ENCODE results near the gene NCS1.

NCS1 gene

GRCh38 chr9:130176760-130177159 lies 4.6 kb downstream of the NCS1 start:
- no peak for DNase-seq
- ATAC-seq = no peak

DNA sequence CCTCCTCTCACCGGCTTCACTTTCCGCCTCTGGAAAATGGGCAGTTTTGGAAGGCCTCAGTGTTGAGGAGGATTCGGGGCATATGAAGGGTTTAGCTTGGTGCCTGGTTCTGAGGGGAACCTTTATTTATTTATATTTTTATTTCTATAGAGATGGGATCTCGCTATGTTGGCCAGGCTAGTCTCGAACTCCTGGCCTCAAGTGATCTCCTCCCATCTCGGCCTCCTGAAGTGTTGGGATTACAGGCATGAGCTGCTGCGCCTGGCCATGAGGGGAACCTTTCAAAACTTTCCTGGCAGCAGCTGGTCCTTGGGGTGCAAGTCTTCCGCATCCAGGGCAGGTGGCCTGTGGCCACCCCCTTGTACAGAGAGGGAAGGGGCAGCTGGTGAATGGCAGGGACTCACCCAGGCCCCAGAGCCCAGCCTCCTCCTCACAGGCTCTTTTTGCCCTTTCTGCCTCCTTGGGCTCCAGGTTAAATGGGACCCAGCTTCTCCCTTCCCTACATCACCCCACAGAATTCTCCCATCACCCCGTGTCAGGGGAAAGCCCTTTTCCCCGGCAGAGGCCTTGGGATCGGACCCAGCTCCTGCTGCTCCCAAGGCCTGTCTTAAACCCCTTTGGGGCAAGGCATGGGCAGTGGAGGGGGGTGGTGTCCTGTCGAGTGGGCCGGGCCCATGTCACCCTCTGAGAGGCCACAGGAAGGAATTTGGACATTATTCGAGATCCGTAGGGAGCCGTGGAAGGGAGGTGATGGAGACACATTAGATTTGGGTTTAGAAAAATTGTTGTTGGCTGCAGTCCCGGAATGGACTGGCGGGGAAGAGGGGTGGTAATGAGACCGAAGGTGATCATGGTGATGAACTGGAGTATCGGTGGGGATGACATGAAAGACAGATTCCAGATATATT lies 5.9 kb downstream of the NCS1 start:
- ATAC-seq = no peak
- DNase-seq = no peak

GRCh38 chr9:130179331-130179907 lies 7.2 kb downstream of the NCS1 start:
- no peak for ATAC-seq
- no peak for DNase-seq

DNA sequence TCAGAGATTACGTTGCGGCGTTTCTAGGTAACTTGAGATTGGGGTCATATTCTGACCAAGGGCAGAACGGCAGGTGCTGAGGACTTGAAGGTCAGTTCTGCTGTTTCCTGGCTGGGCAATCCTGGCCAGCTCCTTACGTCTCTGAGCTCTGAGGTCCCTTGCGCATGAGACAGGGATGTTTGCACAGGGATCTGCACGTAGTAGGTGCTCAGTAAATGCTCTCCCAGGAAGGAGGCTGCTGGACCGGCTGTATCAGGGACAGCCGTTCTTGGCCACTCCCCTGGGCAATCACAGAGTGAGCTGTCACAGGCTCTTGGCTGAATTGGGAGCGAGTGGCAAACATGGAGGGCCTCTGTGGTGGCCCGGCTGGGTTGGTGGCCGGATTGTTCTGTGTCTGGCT lies 8.3 kb downstream of the NCS1 start:
- DNase-seq (no peak), ATAC-seq (no peak)

DNA sequence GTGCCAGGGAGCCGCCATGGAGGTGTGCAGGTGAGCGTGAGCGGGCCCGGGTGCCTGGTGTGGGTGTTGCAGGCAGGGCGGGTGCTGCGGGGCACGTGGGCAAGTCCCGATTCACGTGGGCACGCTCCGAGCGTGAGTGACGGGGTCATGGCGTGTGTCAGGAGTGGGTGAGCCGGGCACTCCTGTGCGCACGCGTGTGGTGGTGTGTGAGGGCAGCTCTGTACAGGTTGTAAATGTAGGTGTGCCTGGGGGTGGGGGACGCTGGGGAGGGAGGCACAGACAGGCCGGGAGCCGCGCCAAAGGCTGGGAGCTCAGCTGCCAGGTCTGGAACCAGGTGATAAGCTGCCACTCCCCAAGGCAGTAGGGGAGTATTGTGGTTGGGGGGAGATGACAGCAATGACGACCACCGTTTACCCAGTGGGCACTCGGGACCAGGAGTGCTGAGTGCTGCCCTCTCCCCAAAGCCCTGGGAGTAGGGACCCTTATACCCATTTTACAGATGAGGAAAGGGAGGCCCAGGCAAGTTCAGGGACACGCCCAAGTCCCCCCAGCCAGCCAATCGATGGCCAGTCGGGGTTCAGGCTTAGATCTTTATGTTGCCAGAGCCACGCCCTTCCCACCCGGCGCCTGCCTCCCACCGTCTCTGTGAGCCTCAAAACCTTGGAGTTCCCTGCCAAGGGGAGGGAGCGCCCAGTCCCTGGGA lies 9.6 kb downstream of the NCS1 start:
- ATAC-seq (no peak), DNase-seq (no peak)

DNA sequence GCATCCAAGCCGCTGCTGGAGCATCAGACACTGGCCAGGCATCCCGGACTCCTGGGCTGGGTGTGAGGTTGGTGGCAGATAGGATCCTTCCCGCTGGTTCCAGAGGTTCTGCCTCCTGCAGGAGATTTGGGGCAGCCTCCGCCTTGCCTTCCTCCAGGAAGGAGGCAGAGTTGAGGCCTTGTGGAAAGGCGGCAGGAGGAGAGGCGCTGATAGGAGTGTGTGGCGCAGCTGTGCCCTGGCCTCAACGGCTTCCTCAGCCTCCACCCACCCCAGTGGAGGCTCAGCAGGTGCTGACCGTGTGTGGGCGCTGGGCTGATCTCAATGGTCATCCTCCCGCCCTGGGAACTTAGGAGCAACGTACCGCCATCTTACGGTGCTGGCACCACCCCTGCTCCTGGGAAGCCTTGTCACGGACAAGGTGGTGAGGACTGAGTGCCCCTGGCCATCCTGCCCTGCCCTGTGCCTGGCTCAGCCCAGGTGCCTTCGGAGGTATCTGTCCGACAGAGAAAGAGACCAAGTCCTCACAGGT lies 10.2 kb downstream of the NCS1 start:
- DNase-seq (no peak), ATAC-seq (no peak)

GRCh38 chr9:130183133-130183762 lies 11.0 kb downstream of the NCS1 start:
- ATAC-seq (no peak), DNase-seq (no peak)

- DNase-seq (no peak), ATAC-seq (no peak)
Observed at GRCh38 chr9:130185017-130185416, 12.8 kb downstream of the NCS1 start.

DNA sequence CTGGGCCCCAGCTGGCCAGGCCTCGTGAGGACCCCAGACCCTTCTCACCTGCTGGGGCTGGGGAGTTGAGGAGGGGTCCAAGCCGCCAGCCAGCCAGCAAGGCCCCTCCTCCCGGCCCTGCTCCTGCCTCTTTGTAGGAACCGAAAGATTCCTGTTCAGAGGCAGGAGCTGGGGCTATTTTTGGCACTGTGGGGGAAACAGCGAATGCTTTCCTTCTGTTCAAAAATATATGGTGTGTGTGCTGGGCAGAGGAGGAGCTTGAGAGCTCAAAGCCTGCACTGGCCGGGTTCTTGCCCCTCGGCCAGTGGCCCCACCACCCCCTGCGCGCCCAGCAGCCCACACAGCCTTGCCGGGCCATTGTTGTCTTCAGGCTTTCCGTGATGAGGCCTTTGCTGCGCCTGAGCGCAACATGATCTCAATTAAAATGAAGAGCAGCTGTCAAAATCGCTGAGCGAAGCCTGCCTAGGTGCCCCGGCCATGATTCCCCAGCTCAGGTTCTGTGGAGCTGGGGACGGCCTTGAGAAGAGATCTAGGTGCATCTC lies 13.4 kb downstream of the NCS1 start:
- ATAC-seq (no peak), DNase-seq (no peak)

DNA sequence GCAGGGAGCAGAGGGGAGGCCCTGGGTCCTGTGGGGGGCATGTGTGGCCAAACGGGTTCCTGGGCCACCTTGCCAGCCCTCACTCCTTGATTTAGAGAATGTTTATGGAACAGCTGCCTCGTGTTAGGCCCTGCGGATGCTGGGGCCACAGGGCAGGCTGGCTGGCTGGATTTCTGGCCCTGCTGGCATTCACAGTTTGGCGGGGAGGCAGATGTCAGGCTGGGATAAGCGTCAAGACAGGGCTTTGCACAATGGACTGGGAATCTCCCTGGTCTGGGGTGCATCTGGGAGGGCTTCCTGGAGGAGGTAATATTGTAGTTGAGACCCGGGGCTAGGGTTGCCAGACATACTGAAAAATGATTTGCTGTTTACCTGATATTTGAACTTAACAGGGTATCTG lies 13.8 kb downstream of the NCS1 start:
- no peak for ATAC-seq
- DNase-seq = no peak

GRCh38 chr9:130186839-130187522 lies 14.8 kb downstream of the NCS1 start:
- ATAC-seq (no peak), DNase-seq (no peak)

- DNase-seq (no peak), ATAC-seq (no peak)
Observed at GRCh38 chr9:130187523-130187846, 15.3 kb downstream of the NCS1 start.

DNA sequence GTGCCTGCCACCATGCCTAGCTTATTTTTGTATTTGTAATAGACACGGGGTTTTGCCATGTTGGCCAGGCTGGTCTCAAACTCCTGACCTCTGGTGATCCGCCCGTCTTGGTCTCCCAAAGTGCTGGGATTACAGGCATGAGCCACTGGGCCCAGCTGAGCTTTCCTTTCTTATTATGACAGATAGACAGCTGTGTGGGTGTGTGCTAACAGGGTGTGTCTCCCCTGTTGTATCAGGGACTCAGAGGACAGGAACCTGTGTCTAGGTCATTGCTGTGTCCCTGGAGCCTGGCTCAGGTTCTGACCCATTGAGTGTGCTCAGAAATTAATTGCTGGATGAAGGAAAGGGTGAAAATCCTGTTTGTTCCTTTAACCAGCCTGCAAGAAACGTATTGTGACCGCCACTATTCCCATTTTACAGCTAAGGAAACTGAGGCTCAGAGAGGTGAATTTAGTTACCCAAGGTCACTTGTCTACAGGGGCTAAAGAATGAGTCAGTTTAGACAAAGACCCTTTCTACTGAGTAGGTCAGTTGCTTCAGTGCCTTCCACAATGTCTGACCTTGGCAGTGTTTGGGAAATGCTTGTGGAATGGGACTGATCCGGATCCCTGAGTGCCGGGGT lies 16.8 kb downstream of the NCS1 start:
- DNase-seq (no peak), ATAC-seq (no peak)

DNA sequence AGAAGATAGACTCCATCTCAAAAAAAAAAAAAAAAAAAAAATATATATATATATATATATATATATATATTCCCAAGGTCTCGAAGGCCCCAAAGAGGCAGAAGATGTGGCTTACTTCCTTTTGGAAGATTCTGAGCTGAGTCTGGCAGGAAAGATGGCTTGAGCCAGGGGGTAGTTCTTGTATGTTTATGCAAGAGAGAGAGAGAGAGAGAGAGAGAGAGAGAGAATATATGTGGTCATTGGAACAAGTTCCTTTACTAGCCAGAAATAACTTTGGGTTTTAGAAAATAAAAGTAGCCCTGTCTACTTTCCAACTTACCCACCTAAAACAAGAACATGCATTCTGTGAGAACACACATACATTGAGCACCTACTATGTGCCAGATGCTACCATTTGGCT lies 17.6 kb downstream of the NCS1 start:
- DNase-seq = no peak
- ATAC-seq = no peak

- DNase-seq = no peak
- no peak for ATAC-seq
Observed at GRCh38 chr9:130191068-130191748, 19.0 kb downstream of the NCS1 start.

- no peak for ATAC-seq
- DNase-seq = no peak
Observed at GRCh38 chr9:130191749-130192120, 19.5 kb downstream of the NCS1 start.

GRCh38 chr9:130192382-130192999 lies 20.3 kb downstream of the NCS1 start:
- ATAC-seq (no peak), DNase-seq (no peak)

GRCh38 chr9:130193103-130193502 lies 20.9 kb downstream of the NCS1 start:
- DNase-seq (no peak), ATAC-seq (no peak)

- DNase-seq (no peak), ATAC-seq (no peak)
Observed at GRCh38 chr9:130193531-130194377, 21.6 kb downstream of the NCS1 start.
